GM18507 (cell line): Measurements from ENCODE around the gene RFX4.
"Not testable (repeated sequence)": the region's sequence is repeated elsewhere in the genome, so short reads cannot be mapped to it uniquely, and the experiment has no call there.

Experiments used
- DNase-seq: peaks from one replicate; pipeline ENCODE4 v3.0.0; 2011; ENCODE audit warnings: low read depth; ENCODE audit not compliant: insufficient read length; ENCODE audit errors: extremely low spot score
- FAIRE-seq: peaks from 2 replicates; lab custom pipeline; 2011; peaks lifted over from hg19 to GRCh38; lab: Jason Lieb, UNC

Gene RFX4

GRCh38 chr12:106717673-106718072 lies 134.9 kb downstream of the RFX4 start:
- no peak for FAIRE-seq
- no peak for DNase-seq

DNA sequence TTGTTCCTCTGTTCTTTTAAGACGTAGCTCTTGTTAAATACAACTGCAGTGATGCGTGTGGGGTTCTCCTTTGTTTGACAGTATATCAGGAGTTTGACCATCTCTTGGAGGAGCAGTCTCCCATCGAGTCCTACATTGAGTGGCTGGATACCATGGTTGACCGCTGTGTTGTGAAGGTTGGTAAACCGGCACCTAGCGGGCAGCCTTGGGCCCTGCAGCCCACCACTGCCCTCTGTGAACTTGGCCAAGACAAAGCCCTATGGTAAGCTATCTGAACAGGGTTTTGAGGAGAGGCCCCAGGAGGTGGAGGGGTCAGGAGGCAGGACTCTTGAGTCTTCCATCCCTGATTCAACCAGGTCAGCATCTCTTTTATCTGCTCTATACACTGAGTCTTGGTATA lies 137.1 kb downstream of the RFX4 start:
- FAIRE-seq (no peak), DNase-seq (no peak)

DNA sequence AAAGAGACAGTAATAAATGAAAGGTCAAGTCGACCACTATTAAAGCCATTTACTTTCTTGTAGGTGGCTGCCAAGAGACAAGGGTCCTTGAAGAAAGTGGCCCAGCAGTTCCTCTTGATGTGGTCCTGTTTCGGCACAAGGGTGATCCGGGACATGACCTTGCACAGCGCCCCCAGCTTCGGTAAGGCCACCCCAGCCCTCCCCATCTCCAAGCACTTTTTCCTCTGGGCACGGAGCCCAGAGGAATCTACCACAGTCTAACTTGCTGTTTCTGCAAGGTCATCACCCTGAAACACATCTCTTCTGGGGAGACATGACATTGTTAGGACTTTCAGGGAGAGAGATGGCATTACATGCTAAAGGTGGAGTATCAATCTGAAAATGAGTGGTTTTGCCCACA lies 137.9 kb downstream of the RFX4 start:
- FAIRE-seq (no peak), DNase-seq (no peak)

- FAIRE-seq (no peak), DNase-seq (no peak)
Observed at GRCh38 chr12:106721915-106722314, 139.1 kb downstream of the RFX4 start.

DNA sequence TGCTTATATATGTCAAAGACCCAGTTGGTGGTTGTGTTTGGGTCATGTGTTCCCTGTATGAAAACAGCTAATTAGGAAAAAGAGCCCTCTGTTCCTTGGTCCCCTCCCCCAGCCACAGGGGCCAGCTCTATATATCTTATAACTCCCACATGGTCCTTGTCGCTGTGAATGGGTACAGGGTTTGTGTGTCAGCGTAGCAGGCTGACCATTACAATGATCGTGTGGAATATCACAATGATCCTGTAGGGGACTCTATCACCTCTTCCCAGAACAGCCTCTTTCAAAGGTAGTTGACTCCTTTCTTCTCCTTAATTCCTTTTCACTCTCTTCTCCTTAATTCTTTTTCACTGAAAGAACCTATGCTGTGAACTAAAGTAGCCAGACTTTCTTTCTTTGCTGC lies 140.0 kb downstream of the RFX4 start:
- no peak for DNase-seq
- FAIRE-seq: no peak

- FAIRE-seq (no peak), DNase-seq (no peak)
Observed at GRCh38 chr12:106723416-106723815, 140.6 kb downstream of the RFX4 start.

DNA sequence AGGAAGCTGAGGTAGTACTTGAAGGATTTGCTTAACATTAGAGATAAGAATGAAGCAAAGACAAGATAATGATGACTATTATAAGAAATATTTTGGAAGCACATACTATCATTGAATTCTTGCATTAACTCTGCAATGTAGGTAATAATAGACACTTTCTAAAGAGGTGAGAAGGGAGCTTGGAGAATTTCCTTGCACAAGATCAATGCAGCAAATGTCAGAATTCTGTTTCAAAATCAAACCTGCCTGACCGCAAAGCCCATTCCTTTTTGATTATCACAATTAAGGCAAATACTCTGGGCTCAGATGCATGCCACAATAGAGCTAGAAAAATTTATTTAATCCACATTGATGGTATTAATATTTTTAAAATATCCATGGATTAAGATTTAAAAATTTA lies 141.3 kb downstream of the RFX4 start:
- DNase-seq (no peak), FAIRE-seq (no peak)

DNA sequence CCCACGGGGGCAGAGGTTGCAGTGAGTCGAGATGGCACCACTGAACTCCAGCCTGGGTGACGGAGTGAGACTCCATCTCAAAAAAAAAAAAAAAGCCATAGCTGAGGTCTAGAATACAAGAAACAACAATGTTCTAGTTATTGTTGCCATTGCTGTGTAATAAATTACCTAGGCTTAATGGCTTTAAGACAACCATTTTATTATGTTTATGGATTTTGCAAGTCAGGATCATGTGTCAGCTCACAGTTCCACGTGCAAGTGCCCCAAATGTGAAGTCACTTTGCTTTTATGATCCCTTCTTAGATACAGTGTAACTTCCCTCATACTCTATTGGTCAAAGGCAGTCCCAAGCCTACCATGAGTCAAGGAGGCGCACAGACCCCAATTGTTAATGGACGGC lies 142.1 kb downstream of the RFX4 start:
- DNase-seq (no peak), FAIRE-seq (no peak)

- FAIRE-seq, DNase-seq: not testable (repeated sequence)
Observed at GRCh38 chr12:106726603-106727202, 143.9 kb downstream of the RFX4 start.

DNA sequence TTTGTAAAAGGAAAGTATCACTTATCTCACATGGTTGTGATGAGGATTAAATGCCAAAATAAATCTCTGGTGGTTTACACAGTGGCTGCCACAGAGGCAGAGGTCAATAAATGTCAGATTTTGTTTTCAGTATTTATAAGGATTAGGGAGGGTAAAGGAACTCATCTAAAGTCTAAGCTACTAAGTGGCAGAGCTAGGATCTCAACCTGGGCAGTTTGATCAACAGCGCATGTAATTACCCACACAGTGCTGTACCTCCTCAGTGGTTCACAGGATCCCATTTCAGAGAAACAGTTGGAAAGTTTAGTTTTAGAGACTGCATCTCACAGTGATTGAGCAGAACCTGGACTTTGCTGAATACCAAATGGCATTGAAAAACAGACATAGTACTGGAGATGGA lies 146.8 kb downstream of the RFX4 start:
- DNase-seq: no peak
- FAIRE-seq: no peak

GRCh38 chr12:106732890-106733289 lies 150.1 kb downstream of the RFX4 start:
- FAIRE-seq (no peak), DNase-seq (no peak)

DNA sequence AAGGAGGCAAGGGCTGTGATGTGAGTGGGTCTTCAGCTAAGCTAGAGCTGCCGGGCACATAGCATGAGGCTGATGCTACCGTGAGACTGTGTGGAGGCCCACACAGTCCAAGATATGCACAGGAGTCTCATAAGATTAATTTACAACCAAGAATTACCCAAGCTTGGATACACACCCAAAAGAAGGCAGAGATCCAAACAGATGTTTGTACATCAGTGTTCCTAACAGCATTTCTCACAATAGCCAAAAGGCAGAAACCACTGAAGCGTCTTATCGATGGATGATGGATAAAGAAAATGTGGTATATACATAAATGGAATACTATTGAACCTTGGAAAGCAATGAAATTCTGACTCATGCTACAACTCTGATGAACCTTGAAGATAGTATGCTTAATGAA lies 150.9 kb downstream of the RFX4 start:
- FAIRE-seq: no peak
- DNase-seq: no peak

DNA sequence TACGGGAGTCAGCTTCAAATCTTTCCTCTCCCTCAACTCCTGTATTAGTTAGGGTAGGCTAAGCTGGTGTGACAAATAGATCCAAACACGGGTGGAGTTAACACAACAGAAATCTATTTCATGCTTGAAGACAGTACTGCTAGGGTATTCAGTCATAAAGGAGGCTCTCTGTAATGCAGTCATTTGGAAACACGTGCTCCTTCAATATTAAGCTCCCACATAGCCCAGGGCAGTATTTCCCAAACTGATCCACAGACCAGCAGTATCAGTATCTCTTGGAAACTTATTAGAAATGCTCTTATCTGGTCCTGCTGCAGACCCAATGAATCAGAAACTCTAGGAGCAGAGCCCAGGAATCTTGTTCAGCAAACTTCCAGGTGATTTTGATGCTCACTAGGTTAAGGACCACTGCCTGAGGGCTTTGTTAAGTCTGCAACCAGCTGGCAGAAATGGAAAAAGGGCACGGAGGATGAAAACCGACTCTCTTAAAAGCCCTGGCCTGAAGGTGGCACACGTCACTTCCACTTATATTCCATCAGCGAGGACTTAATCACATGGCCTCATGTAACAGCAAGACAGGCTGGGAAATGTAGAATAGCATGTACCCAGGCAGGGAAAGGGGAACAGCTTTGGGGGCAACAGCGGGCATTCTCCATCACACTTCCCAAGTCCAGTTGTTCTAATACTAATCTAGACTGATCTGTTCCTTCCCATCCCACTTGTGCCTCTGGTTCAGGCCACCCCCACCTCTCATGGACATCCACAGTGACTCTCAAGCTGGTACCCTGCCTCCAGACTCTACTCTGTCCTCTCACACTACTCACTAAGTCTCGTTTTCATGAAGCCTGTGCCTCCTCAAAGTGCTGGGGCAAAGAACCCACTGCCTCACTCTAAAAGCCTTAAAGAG lies 153.5 kb downstream of the RFX4 start:
- FAIRE-seq (no peak), DNase-seq (no peak)

DNA sequence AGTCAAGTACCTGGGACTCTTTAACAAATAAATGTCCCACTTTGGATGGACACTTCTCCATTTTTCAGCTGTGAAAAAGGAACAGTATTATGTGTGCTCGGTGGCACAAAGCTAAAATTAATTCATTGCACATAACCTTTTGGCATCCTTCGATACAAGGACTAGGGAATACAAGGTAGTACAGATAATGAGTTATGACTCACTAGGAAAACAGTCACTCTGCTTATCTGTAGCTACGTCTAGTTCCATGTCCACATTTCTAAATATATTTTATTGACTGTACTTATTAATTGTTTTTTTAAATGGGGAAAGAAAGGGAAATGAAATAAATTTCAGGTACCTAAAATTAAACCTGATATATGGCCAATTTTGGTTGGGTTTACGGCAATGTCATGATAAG lies 156.5 kb downstream of the RFX4 start:
- no peak for FAIRE-seq
- no peak for DNase-seq

DNA sequence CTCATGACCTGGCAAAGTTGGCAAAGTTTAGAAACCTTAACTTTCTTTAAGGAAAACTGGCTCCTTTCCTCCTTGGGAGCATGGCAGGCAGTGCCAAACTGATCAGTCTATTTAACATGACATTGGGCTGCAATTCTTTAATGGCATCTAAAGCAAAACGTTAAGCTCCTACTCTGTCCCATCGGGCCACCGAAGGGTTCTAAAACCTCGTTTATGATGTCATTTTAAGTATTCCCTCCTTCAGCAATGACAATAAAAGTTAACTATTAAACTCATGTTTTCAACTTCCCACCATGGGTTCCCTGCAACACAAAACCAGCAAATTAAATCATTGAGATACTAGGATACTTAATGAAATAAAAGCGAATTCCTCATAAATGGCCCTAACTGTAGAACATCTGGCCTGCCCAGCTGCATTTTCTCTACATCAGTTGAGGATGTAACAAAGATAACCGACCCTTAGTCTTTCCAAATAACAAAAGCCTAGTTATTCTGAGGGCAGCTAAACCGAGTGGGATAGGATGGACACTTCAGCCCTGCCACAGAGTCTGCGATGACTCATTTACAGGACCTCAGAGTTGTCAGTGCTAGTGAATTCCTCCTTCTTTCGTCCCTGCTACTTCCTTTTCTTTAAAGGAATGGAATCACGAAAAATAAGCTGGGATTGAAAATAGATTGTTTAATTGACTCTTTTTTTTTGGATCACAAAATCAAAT lies 157.2 kb downstream of the RFX4 start:
- FAIRE-seq (no peak), DNase-seq (no peak)

DNA sequence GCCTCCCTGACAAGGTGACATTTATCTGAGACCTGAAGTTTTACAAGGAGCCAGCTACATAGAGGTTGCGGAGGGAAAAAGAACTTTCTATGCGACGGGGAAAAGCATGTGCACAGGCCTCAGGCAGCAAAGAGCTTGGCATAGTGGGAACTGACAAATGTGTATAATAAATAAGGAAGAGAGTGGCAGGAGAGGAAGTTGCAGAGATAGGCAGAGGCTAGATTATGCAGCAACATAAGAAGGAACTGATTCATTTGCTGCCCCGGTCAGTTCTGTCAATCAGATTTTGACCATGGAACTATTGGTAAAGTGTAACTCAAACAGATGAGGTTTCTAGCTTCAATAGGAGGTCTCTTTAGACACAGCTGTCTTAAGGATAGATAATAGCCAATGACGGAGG lies 158.0 kb downstream of the RFX4 start:
- FAIRE-seq (no peak), DNase-seq (no peak)

GRCh38 chr12:106741247-106741646 lies 158.4 kb downstream of the RFX4 start:
- no peak for FAIRE-seq
- no peak for DNase-seq

GRCh38 chr12:106743270-106743988 lies 160.6 kb downstream of the RFX4 start:
- FAIRE-seq (no peak), DNase-seq (no peak)

DNA sequence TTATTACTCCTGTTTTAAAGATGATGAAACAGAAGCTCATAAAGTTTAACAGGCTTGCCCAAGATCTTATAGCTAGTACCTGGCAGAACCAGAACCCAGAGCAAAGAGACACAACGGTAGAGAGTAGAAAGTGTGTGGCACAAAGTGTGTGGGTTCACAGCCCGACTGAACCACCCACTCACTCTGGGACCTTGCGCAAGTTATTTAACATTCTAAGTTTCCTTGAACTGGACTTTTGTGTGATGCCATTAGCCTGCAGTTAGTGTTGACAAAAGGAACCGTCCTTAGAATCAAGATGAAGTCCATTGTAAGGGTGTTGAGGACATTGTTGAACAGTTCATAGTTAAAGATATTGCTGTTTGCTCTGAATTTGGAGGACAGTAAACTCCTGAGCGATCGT lies 161.8 kb downstream of the RFX4 start:
- FAIRE-seq: no peak
- DNase-seq: no peak

DNA sequence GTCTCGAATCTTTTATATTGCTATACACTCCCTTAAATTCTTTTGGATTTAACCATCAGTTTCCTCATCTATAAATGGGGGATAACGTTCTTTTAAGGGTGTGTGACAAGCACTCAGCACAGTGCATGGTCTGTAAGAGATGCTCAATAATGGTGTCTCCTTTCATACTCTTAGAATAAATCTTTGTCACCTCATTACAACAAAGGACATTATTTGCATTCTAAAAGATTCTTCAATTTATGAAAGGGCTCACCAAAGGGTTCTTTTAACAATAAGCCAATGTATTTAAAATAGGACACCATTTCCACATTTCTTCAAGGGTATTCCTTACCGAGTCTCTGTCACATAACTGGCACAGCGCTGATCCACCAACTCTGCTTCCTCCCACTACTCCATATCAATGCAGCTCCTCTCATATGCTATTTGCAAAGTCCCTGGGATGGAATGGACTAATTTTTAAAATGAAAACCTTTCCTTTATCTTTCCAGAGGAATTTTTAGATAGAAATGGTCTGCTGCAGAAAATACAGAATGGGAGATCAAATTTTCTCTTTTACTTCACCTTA lies 162.5 kb downstream of the RFX4 start:
- DNase-seq (no peak), FAIRE-seq (no peak)
